Activated naive CD8-positive, alpha-beta T cell treated with anti-CD3 and anti-CD28 coated beads, Interleukin-2, amount 50 U/mL, for 16 hours (primary cell): Measurements from ENCODE around the gene HHLA2.

Experiments used
- DNase-seq: peaks from one replicate; pipeline ENCODE4 v3.0.0-alpha.2; 2020; ENCODE audit warnings: low read depth, low spot score

Gene HHLA2

GRCh38 chr3:108300103-108300849, 3.9 kb downstream of the HHLA2 start:
- DNase-seq = no peak

GRCh38 chr3:108301695-108302404, 5.5 kb downstream of the HHLA2 start:
- DNase-seq = no peak

- DNase-seq = no peak
These were observed 6.2 kb downstream of the HHLA2 start for GRCh38 chr3:108302570-108302969.

GRCh38 chr3:108305484-108306172, 9.3 kb downstream of the HHLA2 start:
- no peak for DNase-seq

GRCh38 chr3:108311797-108312196, 15.4 kb downstream of the HHLA2 start:
- no peak for DNase-seq

GRCh38 chr3:108312656-108313055, 16.3 kb downstream of the HHLA2 start:
- no peak for DNase-seq

GRCh38 chr3:108315767-108316301, 19.5 kb downstream of the HHLA2 start:
- DNase-seq = no peak

GRCh38 chr3:108319428-108320082, 23.2 kb downstream of the HHLA2 start:
- DNase-seq = no peak

- DNase-seq = no peak
These were observed 24.5 kb downstream of the HHLA2 start for GRCh38 chr3:108320746-108321350.

GRCh38 chr3:108322352-108322751, 26.0 kb downstream of the HHLA2 start:
- peak; percentile 25 for DNase-seq

GRCh38 chr3:108324177-108324576, 27.8 kb downstream of the HHLA2 start:
- no peak for DNase-seq

- DNase-seq = no peak
These were observed 30.8 kb downstream of the HHLA2 start for GRCh38 chr3:108327168-108327567.

- no peak for DNase-seq
These were observed 32.6 kb downstream of the HHLA2 start for GRCh38 chr3:108328821-108329486.

- DNase-seq = no peak
These were observed 33.2 kb downstream of the HHLA2 start for GRCh38 chr3:108329508-108329907.

- DNase-seq = no peak
These were observed 33.6 kb downstream of the HHLA2 start for GRCh38 chr3:108329947-108330346.

- DNase-seq = no peak
These were observed 35.4 kb downstream of the HHLA2 start for GRCh38 chr3:108331792-108332191.

GRCh38 chr3:108333961-108334360, 37.6 kb downstream of the HHLA2 start:
- no peak for DNase-seq

GRCh38 chr3:108334701-108335100, 38.4 kb downstream of the HHLA2 start:
- no peak for DNase-seq

GRCh38 chr3:108338901-108339545, 42.7 kb downstream of the HHLA2 start:
- no peak for DNase-seq

GRCh38 chr3:108341911-108342310, 45.6 kb downstream of the HHLA2 start:
- DNase-seq = no peak
